HG02840 (cell line): Measurements from ENCODE around the gene SVBP.
A peak's percentile ranks its signal among the peaks of the same experiment; 100 is the strongest.

Experiments
- ATAC-seq: cut with Tn5 transposase; IDR thresholded peaks from one replicate; pipeline ENCODE4 v1.9.1; 2021; ENCODE audit warnings: mild to moderate bottlenecking, moderate library complexity, moderate number of reproducible peaks; ENCODE audit not compliant: unreplicated experiment, low FRiP score

Gene SVBP

DNA sequence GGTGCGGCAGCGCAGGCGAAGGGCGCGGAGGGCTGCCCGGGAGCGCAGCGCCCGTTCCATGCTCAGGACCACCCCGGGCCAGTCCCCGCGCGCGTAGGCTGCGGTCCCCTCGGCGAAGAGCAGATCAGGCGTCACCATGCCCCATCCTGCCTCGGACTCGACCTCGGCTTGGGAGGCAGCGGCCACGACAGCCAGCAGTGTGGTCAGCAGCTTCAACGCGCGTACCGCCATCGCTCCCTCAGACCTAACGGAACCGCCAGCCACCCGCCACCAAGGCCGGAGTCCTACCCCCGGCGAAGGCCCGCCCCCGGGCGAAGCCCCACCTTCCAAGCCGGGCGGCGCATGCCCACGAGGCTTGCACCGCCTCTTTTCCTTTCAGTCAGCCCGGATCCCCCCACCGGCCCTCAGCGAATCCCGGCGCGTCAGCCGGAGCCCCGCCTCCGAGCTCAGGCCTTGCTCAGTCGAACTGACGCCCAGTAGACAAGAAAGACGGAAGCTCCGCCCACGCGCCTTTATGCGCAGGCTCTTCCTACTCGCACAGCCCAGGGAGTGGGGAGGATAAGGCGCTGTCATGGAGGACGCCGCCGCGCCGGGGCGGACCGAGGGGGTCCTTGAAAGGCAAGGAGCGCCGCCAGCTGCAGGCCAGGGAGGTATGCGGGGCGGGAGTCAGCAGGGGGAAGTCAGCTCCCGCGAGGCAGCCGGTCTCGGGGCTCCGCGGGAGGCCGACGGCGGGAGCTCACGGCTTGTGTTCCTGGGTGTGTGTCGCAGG lies 50.3 kb downstream of the SVBP start, which contains the start of the genes C1orf50 and P3H1:
Gene C1orf50, plus strand, starts transcription at position 509 of the 769 bp plus-strand sequence. Its CDS starts 63 bp downstream, at position 572.
Gene P3H1, minus strand, starts transcription at position 288 of the 769 bp plus-strand sequence. Its CDS starts 57 bp downstream, at position 231.
- ATAC-seq = peak; percentile 90

DNA sequence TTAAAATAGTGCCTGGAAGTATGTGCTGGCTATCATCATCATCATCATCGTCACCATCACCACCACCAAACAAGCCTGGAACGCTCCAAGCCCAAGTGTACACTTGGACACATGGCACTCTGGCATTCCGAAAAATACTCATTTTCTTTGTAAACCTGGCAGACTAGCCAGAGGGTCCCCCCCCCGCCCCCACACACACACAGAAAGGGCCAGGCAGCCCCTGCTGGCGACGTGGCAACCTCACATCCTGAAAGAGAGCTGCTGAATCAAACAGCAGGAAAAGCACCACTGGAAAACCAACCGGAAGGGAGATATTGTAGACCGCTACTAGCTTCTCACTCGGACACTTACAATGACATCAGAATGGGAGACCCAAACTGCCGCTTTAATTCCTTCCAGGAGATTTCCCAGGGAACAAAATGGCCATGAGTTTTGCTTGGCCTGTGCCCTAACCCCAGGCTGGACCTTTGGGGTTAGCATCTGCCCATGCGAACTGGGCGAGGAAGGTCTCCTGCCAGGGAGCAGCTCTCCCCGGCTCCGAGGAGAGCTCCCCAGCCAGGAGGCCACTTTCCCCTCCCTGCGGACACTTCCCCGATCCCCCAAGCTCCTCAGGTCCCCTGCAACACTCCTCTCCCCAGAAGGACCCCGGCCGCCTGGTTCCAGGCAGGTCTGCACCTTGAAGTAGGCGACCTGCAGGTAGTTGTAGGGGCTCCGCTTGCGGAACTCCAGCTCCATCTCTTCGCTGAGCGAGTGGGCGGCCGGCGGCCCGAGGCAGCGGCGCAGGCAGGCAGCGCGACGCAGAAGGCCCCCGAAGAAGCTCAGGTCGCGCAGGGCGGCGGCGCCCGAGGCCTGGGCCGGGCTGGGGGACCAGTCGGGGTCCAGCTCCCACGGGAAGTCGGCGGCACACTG lies 51.1 kb downstream of the SVBP start:
- ATAC-seq = peak; percentile 24

GRCh38 chr1:42765269-42765668 lies 51.9 kb downstream of the SVBP start:
- ATAC-seq = no peak

DNA sequence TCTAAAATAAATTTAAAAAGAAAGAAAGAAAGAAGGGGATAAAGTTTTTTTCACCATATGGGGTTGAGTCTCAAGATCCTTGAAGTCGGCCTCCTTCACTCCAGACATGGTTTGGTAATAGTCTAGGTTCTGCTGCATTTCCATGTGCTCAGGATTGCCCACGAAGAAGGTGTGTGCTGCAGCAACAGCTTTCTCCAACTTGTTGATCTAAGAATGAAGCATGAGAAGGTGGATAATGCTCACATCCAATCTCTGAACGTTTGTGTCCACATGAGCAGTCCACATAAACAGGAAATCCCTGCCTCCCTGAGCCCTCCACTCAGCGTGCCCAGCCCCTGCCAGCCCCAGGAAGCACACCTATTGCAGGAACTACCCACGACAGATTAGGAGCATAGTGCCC lies 54.9 kb downstream of the SVBP start:
- no peak for ATAC-seq

- no peak for ATAC-seq
Measured at GRCh38 chr1:42761567-42761966, 55.6 kb downstream of the SVBP start.

DNA sequence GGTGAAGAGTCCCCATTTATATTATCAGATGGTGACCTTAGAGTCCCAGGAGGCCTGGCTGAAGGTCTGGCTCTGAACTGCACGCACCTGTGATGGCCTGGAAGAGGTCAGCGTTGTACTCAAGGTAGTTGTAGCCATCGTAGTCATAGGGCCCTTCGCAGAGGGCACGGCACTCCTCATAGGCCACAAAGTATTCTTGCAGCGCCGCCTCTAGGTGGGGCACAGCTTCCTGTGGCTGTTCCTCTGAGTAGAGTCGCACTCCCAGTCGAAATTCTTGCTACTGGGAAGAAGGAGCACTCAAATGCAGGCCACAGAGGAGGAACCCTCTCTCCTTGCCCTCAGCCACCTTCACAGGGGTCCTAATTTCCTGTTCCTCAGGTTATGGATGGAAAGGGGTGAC lies 58.1 kb downstream of the SVBP start:
- ATAC-seq = no peak

DNA sequence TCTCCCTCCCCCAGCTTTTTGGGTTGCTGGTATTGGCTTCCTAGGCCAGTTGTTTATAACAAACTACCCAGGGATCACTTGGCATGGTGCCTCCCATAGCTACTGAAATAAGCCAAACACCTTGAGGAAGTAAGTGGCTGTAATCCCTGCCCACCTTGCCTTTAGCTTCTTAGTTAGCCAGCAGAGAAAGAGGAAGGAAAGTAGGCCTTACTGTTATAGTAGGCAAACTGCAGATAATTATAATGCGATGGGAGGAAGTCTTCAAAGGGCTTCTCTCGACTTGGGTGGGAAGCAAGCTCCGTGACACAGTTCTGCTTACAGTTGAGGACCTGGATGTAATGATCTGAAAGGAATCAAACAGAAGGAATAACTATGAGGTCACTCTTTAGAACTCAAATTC lies 58.6 kb downstream of the SVBP start:
- ATAC-seq = no peak

DNA sequence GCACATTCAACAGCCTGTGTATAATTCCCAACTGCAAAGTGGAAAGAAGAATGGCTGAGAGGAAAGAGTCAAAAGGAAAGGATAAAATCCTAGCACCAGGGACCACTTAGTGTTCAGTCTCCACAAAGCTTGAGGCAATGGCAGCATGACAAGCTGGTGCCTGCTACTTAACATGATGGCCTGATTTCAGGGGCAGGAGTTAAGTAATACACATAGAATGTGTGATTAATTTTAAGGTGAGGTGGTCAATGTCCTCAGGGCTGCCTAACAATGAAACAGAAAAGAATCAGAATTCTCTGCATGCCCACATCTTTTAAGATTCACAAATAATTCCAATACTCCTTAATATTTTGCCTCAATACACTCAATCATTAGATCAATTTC lies 59.3 kb downstream of the SVBP start:
- no peak for ATAC-seq
